H1 (cell line): Measurements from ENCODE around the gene WASHC4. TPM values are rescaled to one million over a fixed set of nuclear protein-coding genes. Genes with fewer than 3 reads are reported as not detected.

Experiments
- GABPA ChIP-seq: IDR thresholded peaks from 2 replicates; pipeline ENCODE4 v1.6.1; 2011; ENCODE audit warnings: mild to moderate bottlenecking, low read length, moderate library complexity, borderline replicate concordance; ENCODE audit not compliant: insufficient read depth
- JUN ChIP-seq: IDR thresholded peaks from 2 replicates; pipeline ENCODE4 v1.6.1; 2011; ENCODE audit warnings: low read depth, mild to moderate bottlenecking, improper control_type of control experiment, low read length
- KDM4A ChIP-seq: IDR thresholded peaks from one replicate; pipeline ENCODE4 v1.7.1; 2012; ENCODE audit warnings: low read depth, mild to moderate bottlenecking, moderate library complexity, low read length, inconsistent platforms; ENCODE audit not compliant: severe bottlenecking
- polyA plus RNA-seq, 7 experiments: library from polyadenylated mRNA; depleted of rRNA in 3 of 7; stranded (reverse) in 5 of 7; unstranded in 2 of 7; fragments of >200 nt in 5 of 7; fragments of 200-250 nt in 2 of 7; gene quantifications; 1 replicate in 5 of 7; 2 replicates in 1 of 7; 4 replicates in 1 of 7; pipeline versions ENCODE4 v1.2.1 to v1.2.3, GENCODE V29; 2011 to 2013; ENCODE audit warnings: missing spikeins in 2 of 7, mixed read lengths in 2 of 7
- total RNA-seq: library from RNA; stranded (reverse); fragmentation: NEBNext Ultra II Directional; extraction: Animal tissue kit (Norgen Biotek cat#: 25700); gene quantifications from 2 replicates; pipeline ENCODE4 v1.2.1, GENCODE V29; 2021
- TF ChIP-seq, protein P1 (sequence below): IDR thresholded peaks from 2 replicates; pipeline ENCODE4 v1.6.1; 2011; ENCODE audit warnings: low read length, improper control_type of control experiment

The WASHC4 gene
- total and polyA plus RNA-seq, 2 of the 8 experiments (the other 6 are each of a cell fraction or from before 2014, with no cell fraction given), result 13.0 to 38.5 TPM

DNA sequence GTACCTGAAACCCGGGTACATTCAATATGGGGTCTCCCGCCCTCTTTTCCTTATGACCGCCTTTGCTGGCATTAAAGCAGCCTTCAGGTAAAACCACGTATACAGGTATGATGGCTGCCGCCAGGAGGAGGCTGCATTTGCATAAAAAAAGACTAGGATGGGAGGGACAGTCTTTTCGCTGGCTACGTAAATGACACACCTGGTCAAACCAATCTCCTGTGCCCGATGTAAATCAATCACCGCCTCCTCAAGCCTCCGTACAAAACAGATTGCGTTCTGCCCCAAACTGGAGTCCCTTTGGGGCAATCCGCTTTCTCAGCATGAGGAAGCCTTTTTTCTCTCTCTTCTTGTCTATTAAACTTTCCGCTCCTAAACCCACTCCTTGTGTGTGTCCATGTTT lies 15.2 kb upstream of the WASHC4 start (continued):
- TF ChIP-seq, protein P1, sequence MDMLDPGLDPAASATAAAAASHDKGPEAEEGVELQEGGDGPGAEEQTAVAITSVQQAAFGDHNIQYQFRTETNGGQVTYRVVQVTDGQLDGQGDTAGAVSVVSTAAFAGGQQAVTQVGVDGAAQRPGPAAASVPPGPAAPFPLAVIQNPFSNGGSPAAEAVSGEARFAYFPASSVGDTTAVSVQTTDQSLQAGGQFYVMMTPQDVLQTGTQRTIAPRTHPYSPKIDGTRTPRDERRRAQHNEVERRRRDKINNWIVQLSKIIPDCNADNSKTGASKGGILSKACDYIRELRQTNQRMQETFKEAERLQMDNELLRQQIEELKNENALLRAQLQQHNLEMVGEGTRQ, result no peak
- TF ChIP-seq GABPA (no peak), JUN (no peak), KDM4A (no peak)
